Myocyte (in vitro differentiated cells): Measurements from ENCODE around the gene PECR. TPM values are rescaled to one million over a fixed set of nuclear protein-coding genes. Genes with fewer than 3 reads are reported as not detected.
"Not testable (repeated sequence)": the region's sequence is repeated elsewhere in the genome, so short reads cannot be mapped to it uniquely, and the experiment has no call there.

Experiments
- DNase-seq: peaks from one replicate; pipeline ENCODE4 v3.0.0-alpha.2; 2012; ENCODE audit warnings: low read depth
- total RNA-seq: library from RNA; depleted of rRNA; stranded (reverse); fragments of >200 nt; gene quantifications from 2 replicates; pipeline ENCODE4 v1.2.3, GENCODE V29; 2014

Gene PECR
- total RNA-seq, 1 donor from 2014 or later, result 13.7 TPM

- peak; percentile 34 for DNase-seq
Measured at GRCh38 chr2:216031960-216032689, 49.5 kb downstream of the PECR start.

GRCh38 chr2:216030216-216030615 lies 51.4 kb downstream of the PECR start:
- DNase-seq, result no peak

- DNase-seq, result no peak
Measured at GRCh38 chr2:216029416-216030129, 52.0 kb downstream of the PECR start.

GRCh38 chr2:216024779-216025336 lies 56.8 kb downstream of the PECR start:
- DNase-seq, result no peak

- peak; percentile 72 for DNase-seq
Measured at GRCh38 chr2:216023055-216023648, 58.5 kb downstream of the PECR start.

GRCh38 chr2:216021768-216022565 lies 59.6 kb downstream of the PECR start:
- DNase-seq, result no peak

GRCh38 chr2:216018709-216019108 lies 62.9 kb downstream of the PECR start:
- DNase-seq, result peak; percentile 11

GRCh38 chr2:216017365-216017764 lies 64.2 kb downstream of the PECR start:
- DNase-seq, result peak; percentile 97

- peak; percentile 58 for DNase-seq
Measured at GRCh38 chr2:216016581-216016980, 65.0 kb downstream of the PECR start.

- peak; percentile 94 for DNase-seq
Measured at GRCh38 chr2:216015722-216016464, 65.7 kb downstream of the PECR start.

- no peak for DNase-seq
Measured at GRCh38 chr2:216014986-216015385, 66.6 kb downstream of the PECR start.

GRCh38 chr2:216014006-216014405 lies 67.6 kb downstream of the PECR start:
- DNase-seq, result no peak

- peak; percentile 91 for DNase-seq
Measured at GRCh38 chr2:216013080-216013909, 68.3 kb downstream of the PECR start, which contains the start of gene MREG. MREG (minus strand) TSS chr2:216013551; CDS start chr2:216013327, 224 bp downstream.

- DNase-seq, result no peak
Measured at GRCh38 chr2:216012830-216013079, 68.9 kb downstream of the PECR start.

GRCh38 chr2:216012133-216012829 lies 69.3 kb downstream of the PECR start:
- DNase-seq, result peak; percentile 24

- not testable (repeated sequence) for DNase-seq
Measured at GRCh38 chr2:216009215-216009614, 72.4 kb downstream of the PECR start.

GRCh38 chr2:216008387-216008786 lies 73.2 kb downstream of the PECR start:
- DNase-seq, result no peak

GRCh38 chr2:216006164-216006663 lies 75.4 kb downstream of the PECR start:
- peak; percentile 61 for DNase-seq
